Immature natural killer cell (primary cell): ENCODE data around the gene GDF9. TPM values are rescaled to one million over a fixed set of nuclear protein-coding genes. Genes with fewer than 3 reads are reported as not detected.
"Not testable (repeated sequence)": the region's sequence is repeated elsewhere in the genome, so short reads cannot be mapped to it uniquely, and the experiment has no call there.

Source experiments
- DNase-seq, 3 donors: peaks; one replicate each; pipeline ENCODE4 v3.0.0; 2022; ENCODE audit warnings: mixed read lengths in 1 of 3
- H3K27ac Mint-ChIP-seq, 6 donors: one replicate each; pipeline ENCODE4 v1.8.0; 2020; ENCODE audit warnings: mixed read lengths in 6 of 6, mild to moderate bottlenecking in 5 of 6, inconsistent platforms in 4 of 6, moderate library complexity in 3 of 6
- H3K27me3 Mint-ChIP-seq, 3 donors: one replicate each; pipeline ENCODE4 v1.8.0; 2020 to 2021; ENCODE audit warnings: low read depth in 3 of 3, mild to moderate bottlenecking in 3 of 3, mixed read lengths in 3 of 3, moderate library complexity in 3 of 3, inconsistent platforms in 1 of 3
- H3K36me3 Mint-ChIP-seq, 3 donors: one replicate each; pipeline ENCODE4 v1.8.0; 2020; ENCODE audit warnings: mixed read lengths in 3 of 3, inconsistent platforms in 2 of 3, mild to moderate bottlenecking in 2 of 3
- H3K4me1 Mint-ChIP-seq, 2 donors: one replicate each; pipeline ENCODE4 v1.8.0; 2020; ENCODE audit warnings: inconsistent platforms in 2 of 2, mild to moderate bottlenecking in 2 of 2, mixed read lengths in 2 of 2, moderate library complexity in 1 of 2
- H3K4me3 Mint-ChIP-seq, 5 donors: one replicate each; pipeline ENCODE4 v1.8.0; 2020; ENCODE audit warnings: mild to moderate bottlenecking in 5 of 5, mixed read lengths in 5 of 5, inconsistent platforms in 3 of 5, moderate library complexity in 3 of 5
- H3K9me3 Mint-ChIP-seq, 6 donors: one replicate each; pipeline ENCODE4 v1.8.0; 2020; ENCODE audit warnings: mild to moderate bottlenecking in 6 of 6, mixed read lengths in 6 of 6, inconsistent platforms in 4 of 6, moderate library complexity in 3 of 6
- polyA plus RNA-seq, 3 donors: library from polyadenylated mRNA; unstranded; fragments of 300-500 nt; fragmentation: Illumina TruSeq; gene quantifications; one replicate each; pipeline ENCODE4 v1.2.3, GENCODE V29; 2021

Gene GDF9
- polyA plus RNA-seq, 3 donors from 2014 or later = 0.12 TPM; not detected in 2

DNA sequence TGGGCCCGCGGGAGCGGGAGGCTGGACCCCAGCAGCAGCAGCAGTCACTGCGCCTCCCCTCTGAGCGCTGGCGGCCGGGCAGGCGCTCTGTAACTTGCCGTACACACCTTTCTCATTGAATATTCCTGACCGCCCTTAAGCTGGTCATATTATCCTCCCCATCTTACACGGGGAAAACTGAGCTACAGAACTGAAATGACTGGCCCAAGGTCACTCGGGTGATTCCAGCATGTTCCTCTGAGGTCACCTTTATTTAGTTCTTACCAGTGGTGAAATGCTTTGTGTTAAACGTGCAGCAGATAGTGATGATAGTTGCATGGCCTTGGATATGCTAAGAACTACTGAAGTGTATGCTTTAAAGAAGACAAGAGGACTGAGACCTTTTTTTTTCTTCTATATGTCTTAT, 780 bp upstream of the GDF9 start:
- Mint-ChIP-seq H3K4me1 (peaks cover 23 to 36% of the 10 kb centered on the region in 2 donors), H3K27ac (peak overlapping the region; percentile 99 to 100 (median 100)), H3K9me3 (no peaks in the 10 kb centered on the region), H3K4me3 (peak overlapping the region; percentile 98 to 100 (median 99)), H3K36me3 (no peaks in the 10 kb centered on the region), H3K27me3 (peaks cover 3 to 15% (median 13%) of the 10 kb centered on the region in 3 donors)
- DNase-seq = no peak

- Mint-ChIP-seq H3K4me3 (peak overlapping the region; percentile 98 to 100 (median 99)), H3K9me3 (no peaks in the 10 kb centered on the region), H3K27me3 (peaks cover 3 to 13% (median 12%) of the 10 kb centered on the region in 3 donors), H3K4me1 (peaks cover 23 to 36% of the 10 kb centered on the region in 2 donors), H3K36me3 (no peaks in the 10 kb centered on the region), H3K27ac (peak overlapping the region; percentile 99 to 100 (median 100))
- DNase-seq = no peak
These were observed 464 bp downstream of the GDF9 start for GRCh38 chr5:132865668-132866341.

DNA sequence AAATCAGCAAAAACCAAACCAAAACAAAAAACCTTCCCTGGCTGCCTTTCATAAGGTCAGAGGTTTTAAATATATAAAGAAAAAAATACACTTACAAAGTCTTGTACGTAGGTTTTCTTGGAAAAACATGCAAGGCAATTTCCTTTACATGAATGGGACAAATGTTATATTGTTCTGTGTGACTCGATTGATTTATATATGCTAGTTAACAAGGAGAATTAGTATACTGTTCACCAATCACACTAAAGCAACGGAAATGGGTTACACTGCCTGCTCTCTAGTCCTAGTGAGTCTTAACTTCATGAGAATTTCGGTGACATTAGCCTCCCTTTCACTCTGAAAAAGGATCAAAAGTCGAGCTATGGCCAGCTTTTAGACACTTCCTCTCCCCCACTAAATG, 5.5 kb downstream of the GDF9 start:
- Mint-ChIP-seq H3K4me3 (no peak overlapping the region), H3K4me1 (peaks cover 6 to 7% of the 10 kb centered on the region in 2 donors), H3K27ac (no peak overlapping the region), H3K36me3 (no peaks in the 10 kb centered on the region), H3K9me3 (no peaks in the 10 kb centered on the region), H3K27me3 (peaks cover 7% of the 10 kb centered on the region in 3 donors)
- no peak for DNase-seq

DNA sequence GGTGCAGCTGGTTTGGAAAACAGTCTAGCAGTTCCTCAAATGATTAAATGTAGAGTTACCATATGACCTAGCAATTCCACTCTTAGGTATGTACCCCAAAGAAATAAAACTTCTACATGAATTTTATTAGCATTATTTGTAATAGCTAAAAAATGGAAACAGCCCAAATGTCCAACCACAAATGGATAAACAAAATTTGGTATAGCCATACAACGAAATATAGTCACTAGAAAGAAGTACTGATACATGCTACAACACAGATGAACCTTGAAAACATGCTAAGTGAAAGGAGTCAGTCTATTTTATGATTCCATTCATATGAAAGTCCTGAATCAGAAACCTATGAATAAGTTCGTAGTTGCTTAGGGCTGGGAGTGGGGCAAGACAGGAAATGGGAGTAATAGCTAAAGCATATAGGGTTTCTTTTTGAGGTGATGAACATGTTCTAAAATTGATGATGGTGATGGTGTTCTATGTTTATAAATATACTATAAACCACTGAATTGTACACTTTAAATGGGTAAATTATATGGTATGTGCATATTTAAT, 6.3 kb downstream of the GDF9 start:
- no peaks in the 10 kb centered on the region for H3K9me3 Mint-ChIP-seq
- no peaks in the 10 kb centered on the region for H3K4me1 Mint-ChIP-seq

DNA sequence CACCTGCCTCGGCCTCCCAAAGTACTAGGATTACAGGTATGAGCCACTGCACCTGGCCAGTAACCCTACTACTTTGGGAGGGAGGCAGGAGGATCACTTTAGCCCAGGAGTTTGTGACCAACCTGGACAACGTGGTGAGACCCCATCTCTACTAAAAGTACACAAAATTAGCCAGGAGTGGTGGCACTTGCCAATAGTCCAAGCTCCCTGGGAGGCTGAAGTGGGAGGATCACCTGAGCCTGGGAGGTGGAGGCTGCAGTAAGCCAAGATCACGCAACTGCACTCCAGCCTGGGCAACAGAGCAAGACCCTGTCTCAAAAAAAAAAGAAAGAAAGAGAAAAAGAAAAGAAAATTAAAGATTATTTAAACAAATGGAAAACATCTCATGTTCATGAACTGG, 10.3 kb downstream of the GDF9 start:
- Mint-ChIP-seq H3K4me3 (no peak overlapping the region), H3K36me3 (no peaks in the 10 kb centered on the region), H3K4me1 (no peaks in the 10 kb centered on the region), H3K27me3 (peaks cover 3 to 10% (median 7%) of the 10 kb centered on the region in 3 donors), H3K9me3 (no peaks in the 10 kb centered on the region), H3K27ac (no peak overlapping the region)
- DNase-seq = no peak

More for the DNA sequence above, 6.3 kb downstream of the GDF9 start:
- Mint-ChIP-seq H3K27me3 (peaks cover 5 to 10% (median 7%) of the 10 kb centered on the region in 3 donors), H3K4me3 (no peak overlapping the region), H3K36me3 (no peaks in the 10 kb centered on the region), H3K27ac (no peak overlapping the region)
- no peak for DNase-seq

DNA sequence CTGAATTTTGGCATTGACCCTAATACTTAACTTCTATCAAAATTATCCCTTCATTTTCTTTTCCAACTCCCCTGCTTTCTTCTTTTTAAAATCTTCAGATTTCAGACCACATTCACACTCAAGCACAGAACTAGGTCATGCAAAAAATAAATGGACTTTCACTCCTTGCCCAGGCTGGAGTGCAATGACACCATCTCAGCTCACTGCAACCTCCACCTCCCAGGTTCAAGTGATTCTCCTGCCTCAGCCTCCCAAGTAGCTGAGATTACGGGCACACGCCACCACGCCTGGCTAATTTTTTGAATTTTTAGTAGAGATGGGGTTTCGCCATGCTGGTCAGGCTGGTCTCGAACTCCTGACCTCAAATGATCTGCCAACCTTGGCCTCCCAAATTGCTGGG, 11.3 kb downstream of the GDF9 start:
- not testable (repeated sequence) for H3K9me3 Mint-ChIP-seq, H3K27ac Mint-ChIP-seq, H3K4me1 Mint-ChIP-seq, DNase-seq, H3K4me3 Mint-ChIP-seq, H3K36me3 Mint-ChIP-seq, H3K27me3 Mint-ChIP-seq

- Mint-ChIP-seq H3K4me3 (no peak overlapping the region), H3K27ac (no peak overlapping the region), H3K36me3 (no peaks in the 10 kb centered on the region), H3K9me3 (no peaks in the 10 kb centered on the region), H3K4me1 (no peaks in the 10 kb centered on the region), H3K27me3 (peaks cover 3 to 7% (median 5%) of the 10 kb centered on the region in 3 donors)
- no peak for DNase-seq
These were observed 12.0 kb downstream of the GDF9 start for GRCh38 chr5:132854301-132854700.

DNA sequence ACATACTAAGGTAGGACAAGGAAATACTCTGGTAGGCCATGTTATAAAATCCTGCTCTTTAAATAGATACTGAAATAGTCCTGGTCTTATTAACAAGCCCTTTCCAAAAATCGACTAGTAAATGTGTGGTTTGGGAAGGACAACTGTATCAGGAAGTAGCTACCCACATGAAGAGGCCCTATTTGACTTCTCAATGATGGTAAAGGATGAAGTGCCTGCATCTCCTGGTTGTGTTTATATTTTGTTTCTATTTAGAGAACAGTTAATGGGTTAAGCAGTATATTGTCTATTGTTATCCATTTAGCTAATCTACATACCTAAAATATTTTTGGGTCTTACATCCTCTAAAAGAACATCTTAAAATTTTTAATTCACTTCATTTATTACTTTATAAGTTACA, 12.5 kb downstream of the GDF9 start:
- H3K4me1 Mint-ChIP-seq = no peaks in the 10 kb centered on the region
- no peaks in the 10 kb centered on the region for H3K9me3 Mint-ChIP-seq
- no peaks in the 10 kb centered on the region for H3K36me3 Mint-ChIP-seq
- DNase-seq = no peak
- no peak overlapping the region for H3K4me3 Mint-ChIP-seq
- H3K27ac Mint-ChIP-seq = no peak overlapping the region
- H3K27me3 Mint-ChIP-seq = peaks cover 3 to 7% (median 5%) of the 10 kb centered on the region in 3 donors

DNA sequence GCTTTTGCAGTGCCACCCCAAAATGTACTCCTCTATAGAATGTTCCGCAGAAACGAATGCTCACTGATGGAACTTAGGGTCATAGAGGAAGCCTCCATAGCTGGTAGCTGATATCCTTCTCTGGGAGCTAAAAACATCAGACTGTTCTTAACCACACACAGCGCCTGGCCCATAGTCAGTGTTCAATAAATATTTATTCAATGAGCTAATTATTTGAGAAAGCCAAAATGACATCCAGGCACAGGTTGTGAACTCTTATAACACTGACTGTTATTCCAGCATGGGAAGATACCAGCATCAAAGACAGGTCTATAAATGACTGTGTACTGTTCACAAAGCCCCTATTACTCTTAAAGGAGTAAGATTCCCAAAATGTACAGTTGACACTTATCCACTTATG, 12.9 kb downstream of the GDF9 start:
- H3K27me3 Mint-ChIP-seq = peaks cover 3 to 7% (median 5%) of the 10 kb centered on the region in 3 donors
- no peaks in the 10 kb centered on the region for H3K9me3 Mint-ChIP-seq
- DNase-seq = no peak
- H3K4me3 Mint-ChIP-seq = no peak overlapping the region
- no peak overlapping the region for H3K27ac Mint-ChIP-seq
- no peaks in the 10 kb centered on the region for H3K4me1 Mint-ChIP-seq
- no peaks in the 10 kb centered on the region for H3K36me3 Mint-ChIP-seq

- Mint-ChIP-seq H3K4me1 (no peaks in the 10 kb centered on the region), H3K4me3 (no peak overlapping the region), H3K27ac (no peak overlapping the region)
These were observed 16.2 kb downstream of the GDF9 start for GRCh38 chr5:132850066-132850465.

GRCh38 chr5:132849347-132849746, 16.9 kb downstream of the GDF9 start:
- no peaks in the 10 kb centered on the region for H3K9me3 Mint-ChIP-seq
- no peaks in the 10 kb centered on the region for H3K36me3 Mint-ChIP-seq
- DNase-seq = no peak
- H3K4me1 Mint-ChIP-seq = no peaks in the 10 kb centered on the region
- H3K27ac Mint-ChIP-seq = no peak overlapping the region
- H3K4me3 Mint-ChIP-seq = no peak overlapping the region
- no peaks in the 10 kb centered on the region for H3K27me3 Mint-ChIP-seq

More at GRCh38 chr5:132850066-132850465, 16.2 kb downstream of the GDF9 start:
- Mint-ChIP-seq H3K9me3 (no peaks in the 10 kb centered on the region), H3K36me3 (no peaks in the 10 kb centered on the region), H3K27me3 (no peaks in the 10 kb centered on the region)
- DNase-seq = no peak

GRCh38 chr5:132848270-132848669, 18.0 kb downstream of the GDF9 start:
- no peaks in the 10 kb centered on the region for H3K4me1 Mint-ChIP-seq
- no peaks in the 10 kb centered on the region for H3K9me3 Mint-ChIP-seq
- H3K4me3 Mint-ChIP-seq = no peak overlapping the region
- no peaks in the 10 kb centered on the region for H3K27me3 Mint-ChIP-seq
- no peaks in the 10 kb centered on the region for H3K36me3 Mint-ChIP-seq
- no peak overlapping the region for H3K27ac Mint-ChIP-seq
- DNase-seq = no peak

GRCh38 chr5:132841305-132841704, 25.0 kb downstream of the GDF9 start:
- H3K4me1 Mint-ChIP-seq = no peaks in the 10 kb centered on the region

GRCh38 chr5:132840896-132841295, 25.4 kb downstream of the GDF9 start:
- Mint-ChIP-seq H3K9me3 (no peaks in the 10 kb centered on the region), H3K27me3 (no peaks in the 10 kb centered on the region), H3K36me3 (no peaks in the 10 kb centered on the region), H3K27ac (no peak overlapping the region), H3K4me1 (no peaks in the 10 kb centered on the region), H3K4me3 (no peak overlapping the region)
- no peak for DNase-seq

More at GRCh38 chr5:132841305-132841704, 25.0 kb downstream of the GDF9 start:
- DNase-seq = no peak
- H3K27ac Mint-ChIP-seq = no peak overlapping the region
- H3K4me3 Mint-ChIP-seq = no peak overlapping the region
- H3K27me3 Mint-ChIP-seq = no peaks in the 10 kb centered on the region
- H3K9me3 Mint-ChIP-seq = no peaks in the 10 kb centered on the region
- no peaks in the 10 kb centered on the region for H3K36me3 Mint-ChIP-seq

GRCh38 chr5:132840313-132840712, 26.0 kb downstream of the GDF9 start:
- no peaks in the 10 kb centered on the region for H3K4me1 Mint-ChIP-seq
- no peaks in the 10 kb centered on the region for H3K36me3 Mint-ChIP-seq
- DNase-seq = no peak
- H3K4me3 Mint-ChIP-seq = no peak overlapping the region
- no peak overlapping the region for H3K27ac Mint-ChIP-seq
- H3K9me3 Mint-ChIP-seq = no peaks in the 10 kb centered on the region
- no peaks in the 10 kb centered on the region for H3K27me3 Mint-ChIP-seq
